Neural progenitor cell (in vitro differentiated cells): ENCODE results near the gene OVOL1. TPM values are rescaled to one million over a fixed set of nuclear protein-coding genes. Genes with fewer than 3 reads are reported as not detected.
"Not testable (repeated sequence)": the region's sequence is repeated elsewhere in the genome, so short reads cannot be mapped to it uniquely, and the experiment has no call there.

Source experiments
- DNase-seq: peaks from one replicate; pipeline ENCODE4 v3.0.0-alpha.2; 2016; ENCODE audit warnings: low spot score
- H2AFZ ChIP-seq: fragments of 200-600 bp; sonication (generic); replicated peaks from 2 replicates; pipeline ENCODE4 v1.6.1; 2016; ENCODE audit warnings: antibody characterized with exemption
- H3F3A ChIP-seq: fragments of 200-600 bp; sonication (generic); 2 replicates; pipeline ENCODE4 v1.6.1; 2016; ENCODE audit warnings: antibody characterized with exemption, low read depth
- H3K27ac ChIP-seq: fragments of 200-600 bp; sonication (generic); 2 replicates; pipeline ENCODE4 v1.5.1; 2016; ENCODE audit warnings: mild to moderate bottlenecking
- H3K27me3 ChIP-seq: fragments of 200-600 bp; sonication (generic); 2 replicates; pipeline ENCODE4 v1.6.1; 2016; ENCODE audit warnings: mild to moderate bottlenecking, moderate library complexity
- H3K36me3 ChIP-seq: fragments of 200-600 bp; sonication (generic); 2 replicates; pipeline ENCODE4 v1.5.1; 2016
- H3K4me1 ChIP-seq: fragments of 200-600 bp; sonication (generic); 2 replicates; pipeline ENCODE4 v1.6.1; 2016; ENCODE audit warnings: mixed run types
- H3K4me2 ChIP-seq: fragments of 200-600 bp; sonication (generic); 2 replicates; pipeline ENCODE4 v1.6.1; 2016
- H3K4me3 ChIP-seq: fragments of 200-600 bp; sonication (generic); 2 replicates; pipeline ENCODE4 v1.5.1; 2016
- H3K79me2 ChIP-seq: fragments of 200-600 bp; sonication (generic); 2 replicates; pipeline ENCODE4 v1.6.1; 2016; ENCODE audit warnings: low read depth
- H3K9ac ChIP-seq: fragments of 200-600 bp; sonication (generic); 2 replicates; pipeline ENCODE4 v1.6.1; 2016
- H3K9me3 ChIP-seq: fragments of 200-600 bp; sonication (generic); 2 replicates; pipeline ENCODE4 v1.5.1; 2016; ENCODE audit warnings: low read depth
- H4K20me1 ChIP-seq: fragments of 200-600 bp; sonication (generic); 2 replicates; pipeline ENCODE4 v1.6.1; 2016; ENCODE audit warnings: low read depth
- H3K27ac Mint-ChIP-seq: 3 replicates; pipeline ENCODE4 v1.8.0; 2021; ENCODE audit warnings: mixed read lengths
- H3K27me3 Mint-ChIP-seq: 2 replicates; pipeline ENCODE4 v1.8.0; 2022; ENCODE audit warnings: low read depth, mild to moderate bottlenecking, inconsistent platforms, moderate library complexity, mixed read lengths; ENCODE audit not compliant: insufficient read depth
- H3K36me3 Mint-ChIP-seq: 3 replicates; pipeline ENCODE4 v1.8.0; 2021; ENCODE audit warnings: mixed read lengths
- H3K4me1 Mint-ChIP-seq: 3 replicates; pipeline ENCODE4 v1.8.0; 2021; ENCODE audit warnings: mixed read lengths
- H3K4me3 Mint-ChIP-seq: 3 replicates; pipeline ENCODE4 v1.8.0; 2021; ENCODE audit warnings: mild to moderate bottlenecking, moderate library complexity, mixed read lengths
- H3K9me3 Mint-ChIP-seq: 3 replicates; pipeline ENCODE4 v1.8.0; 2020; ENCODE audit warnings: mixed read lengths
- CTCF ChIP-seq: fragments of 200-600 bp; sonication (generic); IDR thresholded peaks from 2 replicates; pipeline ENCODE4 v1.5.1; 2017; ENCODE audit warnings: antibody characterized with exemption, mild to moderate bottlenecking
- EZH2 ChIP-seq: fragments of 200-600 bp; sonication (generic); IDR thresholded peaks from 2 replicates; pipeline ENCODE4 v1.6.1; 2017; ENCODE audit warnings: antibody characterized with exemption, mild to moderate bottlenecking, moderate library complexity
- EZH2phosphoT487 ChIP-seq: fragments of 200-600 bp; sonication (generic); IDR thresholded peaks from 2 replicates; pipeline ENCODE4 v1.6.1; 2017; ENCODE audit warnings: antibody characterized with exemption
- total RNA-seq: library from RNA; depleted of rRNA; stranded (reverse); fragments of >200 nt; gene quantifications from 2 replicates; pipeline ENCODE4 v1.2.3, GENCODE V29; 2015; ENCODE audit warnings: low replicate concordance

The OVOL1 gene
- total RNA-seq, 1 donor from 2014 or later = not detected

- no peak overlapping the region for H3K4me3 ChIP-seq
- H3K9ac ChIP-seq = no peak overlapping the region
- H3K4me2 ChIP-seq = no peak overlapping the region
- no peak overlapping the region for H2AFZ ChIP-seq
- TF ChIP-seq EZH2phosphoT487 (no peak), EZH2 (no peak), CTCF (no peak)
- H3K36me3 ChIP-seq = no peaks in the 10 kb centered on the region
- no peak for DNase-seq
- no peaks in the 10 kb centered on the region for H3K36me3 Mint-ChIP-seq
- H3K9me3 ChIP-seq = no peaks in the 10 kb centered on the region
- no peaks in the 10 kb centered on the region for H3K9me3 Mint-ChIP-seq
- no peak overlapping the region for H3K27ac ChIP-seq
- no peaks in the 10 kb centered on the region for H4K20me1 ChIP-seq
- peaks cover 6% of the 10 kb centered on the region for H3K27me3 Mint-ChIP-seq
- no peak overlapping the region for H3K4me3 Mint-ChIP-seq
- no peaks in the 10 kb centered on the region for H3K79me2 ChIP-seq
- no peaks in the 10 kb centered on the region for H3K4me1 ChIP-seq
- no peaks in the 10 kb centered on the region for H3F3A ChIP-seq
- no peak overlapping the region for H3K27ac Mint-ChIP-seq
- peaks cover 3% of the 10 kb centered on the region for H3K4me1 Mint-ChIP-seq
- no peaks in the 10 kb centered on the region for H3K27me3 ChIP-seq
Observed at GRCh38 chr11:65822776-65823528, 36.1 kb downstream of the OVOL1 start.

DNA sequence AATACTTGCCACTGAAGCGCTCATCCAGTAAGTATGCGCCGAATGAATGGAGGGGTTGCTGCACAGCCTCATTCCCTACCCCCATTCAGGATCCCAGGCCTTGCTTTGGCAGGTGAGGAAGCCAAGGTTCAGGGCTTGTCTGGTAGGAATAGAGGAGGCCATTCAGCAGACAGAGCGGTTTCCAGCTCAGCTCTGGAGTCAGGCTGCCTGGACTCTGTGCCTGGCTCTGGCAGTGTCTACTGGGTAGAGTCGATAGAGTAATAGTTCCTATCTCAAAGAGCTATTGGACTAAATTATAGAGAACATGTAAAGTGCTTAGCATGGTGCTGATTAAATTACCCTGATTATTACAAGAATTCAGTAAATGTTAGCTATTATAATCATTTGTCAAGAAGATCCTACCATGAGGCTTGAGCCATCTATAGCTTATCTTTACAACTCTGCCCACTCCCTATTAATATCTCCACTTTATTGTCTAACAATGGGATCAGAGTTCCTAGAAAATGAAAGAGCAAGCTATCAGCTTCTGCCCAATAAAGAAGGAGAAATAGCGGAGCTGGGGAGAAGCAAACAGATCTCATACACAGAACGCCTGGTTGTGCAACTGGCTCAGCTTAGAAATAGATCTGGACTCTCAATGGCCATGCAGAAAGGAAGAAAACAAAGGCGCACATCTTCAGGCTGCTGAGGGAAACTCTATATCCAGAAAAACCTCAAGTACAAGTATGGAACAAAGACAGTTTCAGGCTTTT lies 40.3 kb downstream of the OVOL1 start:
- peaks cover 10% of the 10 kb centered on the region for H3F3A ChIP-seq
- H2AFZ ChIP-seq = no peak overlapping the region
- Mint-ChIP-seq H3K9me3 (no peaks in the 10 kb centered on the region), H3K36me3 (no peaks in the 10 kb centered on the region), H3K27ac (no peak overlapping the region), H3K27me3 (peaks cover 11% of the 10 kb centered on the region), H3K4me1 (peaks cover 2% of the 10 kb centered on the region), H3K4me3 (no peak overlapping the region)
- no peak for DNase-seq
- no peaks in the 10 kb centered on the region for H3K36me3 ChIP-seq
- H3K4me2 ChIP-seq = no peak overlapping the region
- H3K9ac ChIP-seq = no peak overlapping the region
- no peak overlapping the region for H3K4me3 ChIP-seq
- peaks cover 9% of the 10 kb centered on the region for H3K27me3 ChIP-seq
- H3K9me3 ChIP-seq = no peaks in the 10 kb centered on the region
- no peaks in the 10 kb centered on the region for H3K4me1 ChIP-seq
- TF ChIP-seq EZH2 = no peak
- no peak for TF ChIP-seq CTCF
- no peak for TF ChIP-seq EZH2phosphoT487
- H3K79me2 ChIP-seq = no peaks in the 10 kb centered on the region
- no peaks in the 10 kb centered on the region for H4K20me1 ChIP-seq
- no peak overlapping the region for H3K27ac ChIP-seq

DNA sequence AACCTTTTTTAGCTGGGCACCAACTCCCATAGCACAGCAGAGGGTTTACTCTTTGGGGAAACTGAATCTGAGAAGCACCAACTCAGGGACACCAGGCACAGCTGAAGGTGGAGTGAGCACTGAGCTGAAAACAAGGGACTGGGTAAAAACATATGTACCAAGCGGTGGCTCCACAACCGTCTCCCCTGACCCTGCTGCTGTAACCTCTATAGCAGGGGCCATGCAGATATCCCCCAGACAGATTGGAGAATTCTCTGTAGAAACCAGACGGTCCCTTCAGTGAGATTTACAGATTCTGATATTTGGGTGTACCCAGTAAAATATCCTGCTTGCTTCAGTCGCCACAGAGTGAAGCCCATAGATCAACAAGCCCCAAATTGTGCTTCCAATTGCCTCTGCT lies 42.6 kb downstream of the OVOL1 start:
- H3K4me3 Mint-ChIP-seq = no peak overlapping the region
- H3K9me3 ChIP-seq = no peaks in the 10 kb centered on the region
- H4K20me1 ChIP-seq = no peaks in the 10 kb centered on the region
- H3K4me3 ChIP-seq = no peak overlapping the region
- H3F3A ChIP-seq = peaks cover 16% of the 10 kb centered on the region
- H3K27me3 ChIP-seq = peaks cover 18% of the 10 kb centered on the region
- H3K4me2 ChIP-seq = no peak overlapping the region
- peaks cover 15% of the 10 kb centered on the region for H3K27me3 Mint-ChIP-seq
- H3K4me1 ChIP-seq = peaks cover 9% of the 10 kb centered on the region
- H3K27ac Mint-ChIP-seq = no peak overlapping the region
- H3K9ac ChIP-seq = no peak overlapping the region
- no peak for DNase-seq
- no peak overlapping the region for H3K27ac ChIP-seq
- H3K4me1 Mint-ChIP-seq = peaks cover 8% of the 10 kb centered on the region
- peaks cover 3% of the 10 kb centered on the region for H3K79me2 ChIP-seq
- no peaks in the 10 kb centered on the region for H3K9me3 Mint-ChIP-seq
- H3K36me3 Mint-ChIP-seq = no peaks in the 10 kb centered on the region
- no peak for TF ChIP-seq EZH2
- no peak for TF ChIP-seq EZH2phosphoT487
- no peak for TF ChIP-seq CTCF
- H2AFZ ChIP-seq = no peak overlapping the region
- no peaks in the 10 kb centered on the region for H3K36me3 ChIP-seq

DNA sequence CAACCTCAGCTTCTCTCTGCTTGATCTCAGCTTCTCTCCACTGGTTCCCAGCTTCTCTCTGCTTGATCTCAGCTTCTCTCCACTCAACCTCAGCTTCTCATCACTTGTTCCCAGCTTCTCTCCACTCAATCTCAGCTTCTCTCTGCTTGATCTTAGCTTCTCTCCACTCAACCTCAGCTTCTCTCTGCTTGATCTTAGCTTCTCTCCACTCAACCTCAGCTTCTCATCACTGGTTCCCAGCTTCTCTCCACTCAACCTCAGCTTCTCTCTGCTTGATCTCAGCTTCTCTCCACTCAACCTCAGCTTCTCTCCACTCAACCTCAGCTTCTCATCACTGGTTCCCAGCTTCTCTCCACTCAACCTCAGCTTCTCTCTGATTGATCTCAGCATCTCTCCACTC lies 45.4 kb downstream of the OVOL1 start:
- H3K27ac Mint-ChIP-seq, H3K27ac ChIP-seq, H3K9me3 ChIP-seq, H3K36me3 ChIP-seq, H3K4me1 Mint-ChIP-seq, H3K79me2 ChIP-seq, DNase-seq, H3K4me1 ChIP-seq, H3K9ac ChIP-seq, H3K9me3 Mint-ChIP-seq, H2AFZ ChIP-seq, H4K20me1 ChIP-seq, H3K4me3 ChIP-seq, H3K4me2 ChIP-seq, H3K36me3 Mint-ChIP-seq: not testable (repeated sequence)
- Histone ChIP-seq H3K27me3 (peaks cover 18% of the 10 kb centered on the region), H3F3A (peaks cover 31% of the 10 kb centered on the region)
- Mint-ChIP-seq H3K27me3 (peaks cover 13% of the 10 kb centered on the region), H3K4me3 (peak overlapping the region; percentile 25)
